Esophagus muscularis mucosa (tissue), 3 donors: Measurements from ENCODE around the gene MRPL58.
A peak's percentile ranks its signal among the peaks of the same experiment; 100 is the strongest.

Experiments
- CTCF ChIP-seq, 3 experiments: fragments of 200-600 bp in 2 of 3; fragments of 450-650 bp in 1 of 3; sonication (generic) in 2 of 3; IDR thresholded peaks; one replicate each; pipeline ENCODE4 v1.5.1; 2017 to 2019; ENCODE audit warnings: antibody characterized with exemption in 3 of 3, mild to moderate bottlenecking in 2 of 3, moderate library complexity in 1 of 3
- POLR2AphosphoS5 ChIP-seq, 2 donors: sonication (generic); formaldehyde crosslinking; IDR thresholded peaks; one replicate each; pipeline ENCODE4 v1.6.1; 2017; ENCODE audit warnings: antibody characterized with exemption in 2 of 2

DNA sequence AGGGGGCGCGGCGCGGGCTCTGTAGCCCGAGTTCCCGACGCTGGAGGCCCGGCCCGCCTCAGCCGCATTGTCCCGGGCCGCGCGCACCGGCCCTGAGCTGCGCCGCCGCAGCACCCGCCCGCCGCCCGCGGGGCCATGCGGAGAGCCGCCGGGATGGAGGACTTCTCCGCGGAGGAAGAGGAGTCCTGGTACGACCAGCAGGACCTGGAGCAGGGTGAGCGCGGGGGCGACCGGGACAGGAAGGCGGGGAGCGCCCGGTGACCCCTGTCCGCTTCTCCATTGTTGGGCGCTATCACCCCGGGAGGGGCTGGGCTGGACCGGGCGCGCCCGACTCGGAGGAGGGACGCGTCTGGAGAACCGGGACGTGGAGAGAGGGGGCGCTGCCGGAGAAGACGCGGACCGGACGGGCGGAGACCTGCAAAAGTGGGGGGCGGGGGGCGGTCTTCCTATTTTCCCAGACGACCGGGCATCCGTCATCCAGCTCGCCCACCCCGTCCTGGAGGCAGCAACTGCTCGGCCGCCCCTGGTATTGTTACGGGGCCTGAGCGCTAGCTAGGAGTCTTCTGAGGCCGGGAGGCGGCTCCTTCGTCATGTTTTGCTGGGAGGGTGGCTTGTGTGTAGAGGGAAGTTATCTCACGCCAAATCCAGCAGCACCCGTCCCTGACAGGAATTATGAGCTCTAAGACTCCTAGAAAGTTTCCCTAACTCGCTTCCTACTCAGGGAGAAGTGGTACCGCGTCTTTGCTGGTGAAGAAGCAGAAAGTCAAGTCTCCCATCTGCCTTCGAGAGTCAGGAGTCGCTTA lies 24.4 kb upstream of the MRPL58 start:
- peak; percentile 46 to 62 (median 55) for TF ChIP-seq CTCF (IDR thresholded peaks at IDR 0.05)
- peak; percentile 60 to 75 for TF ChIP-seq POLR2AphosphoS5 (IDR thresholded peaks at IDR 0.05)
